HG03460 (cell line): Measurements from ENCODE around the gene SNX30.
"Not testable (repeated sequence)": the region's sequence is repeated elsewhere in the genome, so short reads cannot be mapped to it uniquely, and the experiment has no call there.

ENCODE experiments used
- ATAC-seq: cut with Tn5 transposase; IDR thresholded peaks from one replicate; pipeline ENCODE4 v1.9.1; 2021; ENCODE audit not compliant: unreplicated experiment

Gene SNX30, protein sequence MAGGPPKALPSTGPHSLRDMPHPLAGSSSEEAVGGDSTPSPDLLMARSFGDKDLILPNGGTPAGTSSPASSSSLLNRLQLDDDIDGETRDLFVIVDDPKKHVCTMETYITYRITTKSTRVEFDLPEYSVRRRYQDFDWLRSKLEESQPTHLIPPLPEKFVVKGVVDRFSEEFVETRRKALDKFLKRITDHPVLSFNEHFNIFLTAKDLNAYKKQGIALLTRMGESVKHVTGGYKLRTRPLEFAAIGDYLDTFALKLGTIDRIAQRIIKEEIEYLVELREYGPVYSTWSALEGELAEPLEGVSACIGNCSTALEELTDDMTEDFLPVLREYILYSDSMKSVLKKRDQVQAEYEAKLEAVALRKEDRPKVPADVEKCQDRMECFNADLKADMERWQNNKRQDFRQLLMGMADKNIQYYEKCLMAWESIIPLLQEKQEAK

DNA sequence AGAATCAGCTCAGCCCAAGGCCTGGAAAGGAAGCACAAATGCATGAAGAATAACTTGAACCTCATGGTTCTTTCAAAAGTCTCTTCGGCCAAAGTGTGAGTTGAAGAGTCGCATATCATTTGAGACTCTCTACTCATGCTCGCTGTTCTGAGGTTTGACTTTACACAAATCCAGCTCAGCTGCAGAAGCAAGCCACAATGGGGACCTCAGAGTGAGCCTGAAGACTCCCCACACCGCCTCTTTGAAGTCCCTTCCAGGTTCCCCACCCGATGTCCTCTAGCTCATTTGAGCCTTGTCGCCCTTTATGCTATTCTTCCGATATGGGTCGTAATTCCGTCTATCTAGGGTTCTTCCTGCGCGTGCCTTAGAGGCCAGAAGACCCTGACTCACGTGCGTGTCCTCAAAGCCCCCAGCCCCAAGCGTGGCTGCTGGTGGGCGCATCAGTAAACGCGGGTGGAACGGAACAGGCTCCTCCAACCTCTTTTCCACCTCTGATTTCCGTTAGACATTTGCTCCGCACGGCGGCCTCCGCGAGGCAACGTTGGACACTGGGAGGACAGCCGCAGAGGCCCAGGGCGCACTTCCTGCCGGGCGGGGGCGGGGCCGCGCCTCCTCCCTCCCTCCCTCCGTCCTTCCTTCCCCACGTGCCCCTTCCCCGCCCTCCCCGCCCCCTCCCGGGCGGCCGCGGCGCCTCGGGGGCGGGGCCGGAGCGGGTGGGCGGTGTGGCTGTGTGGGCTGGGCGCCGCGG is at the start of gene SNX30:
Gene SNX30, plus strand, starts transcription at position 745 of the 748 bp plus-strand sequence. CDS start 242 bp downstream, outside the sequence.
- ATAC-seq: peak; percentile 66

DNA sequence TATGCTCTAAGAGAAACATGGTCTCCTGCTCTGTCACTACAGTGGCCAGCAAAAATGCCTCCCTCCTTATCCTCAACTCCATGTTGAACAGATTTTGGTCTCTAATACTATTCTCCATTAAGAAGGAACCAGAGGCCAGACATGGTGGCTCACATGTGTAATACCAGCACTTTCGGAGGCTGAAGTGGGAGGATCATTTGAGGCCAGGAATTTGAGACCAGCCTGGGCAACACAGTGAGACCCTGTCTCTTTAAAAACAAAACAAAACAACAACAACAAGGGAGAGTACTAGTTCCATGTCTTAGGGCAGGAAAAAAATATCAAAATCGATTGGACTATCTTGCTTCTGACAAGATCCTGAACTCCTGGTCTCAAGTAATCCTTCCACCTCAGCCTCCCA is 47.3 kb upstream of the SNX30 start:
- ATAC-seq: no peak

DNA sequence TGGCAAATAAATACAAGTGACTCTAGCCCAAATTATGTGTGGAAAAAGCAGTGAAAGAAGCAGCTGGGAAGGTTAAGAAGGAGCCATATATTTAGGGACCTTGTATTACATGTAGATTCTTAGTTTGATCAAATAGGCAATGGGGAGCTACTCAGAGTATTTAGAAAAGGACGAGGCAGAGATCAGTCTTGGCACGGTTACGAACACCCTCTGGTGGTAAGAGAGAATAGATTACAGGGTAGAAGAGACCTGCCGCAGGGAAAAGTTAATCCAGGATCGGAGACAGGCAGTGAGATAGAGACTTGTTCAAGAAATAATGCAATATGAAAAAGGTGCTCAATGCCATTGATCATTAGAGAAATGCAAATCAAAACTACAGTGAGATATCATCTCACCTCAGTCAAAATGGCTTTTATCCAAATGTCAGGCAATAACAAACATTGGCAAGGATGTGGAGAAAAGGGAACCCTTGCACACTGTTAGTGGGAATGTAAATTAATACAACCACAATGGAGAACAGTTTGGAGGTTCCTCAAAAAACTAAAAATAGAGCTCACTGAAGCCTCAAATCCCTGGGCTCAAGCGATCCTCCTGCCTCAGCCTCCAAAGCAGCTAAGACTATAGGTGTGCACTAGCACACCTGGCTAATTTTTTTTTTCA is 44.7 kb upstream of the SNX30 start:
- no peak for ATAC-seq

DNA sequence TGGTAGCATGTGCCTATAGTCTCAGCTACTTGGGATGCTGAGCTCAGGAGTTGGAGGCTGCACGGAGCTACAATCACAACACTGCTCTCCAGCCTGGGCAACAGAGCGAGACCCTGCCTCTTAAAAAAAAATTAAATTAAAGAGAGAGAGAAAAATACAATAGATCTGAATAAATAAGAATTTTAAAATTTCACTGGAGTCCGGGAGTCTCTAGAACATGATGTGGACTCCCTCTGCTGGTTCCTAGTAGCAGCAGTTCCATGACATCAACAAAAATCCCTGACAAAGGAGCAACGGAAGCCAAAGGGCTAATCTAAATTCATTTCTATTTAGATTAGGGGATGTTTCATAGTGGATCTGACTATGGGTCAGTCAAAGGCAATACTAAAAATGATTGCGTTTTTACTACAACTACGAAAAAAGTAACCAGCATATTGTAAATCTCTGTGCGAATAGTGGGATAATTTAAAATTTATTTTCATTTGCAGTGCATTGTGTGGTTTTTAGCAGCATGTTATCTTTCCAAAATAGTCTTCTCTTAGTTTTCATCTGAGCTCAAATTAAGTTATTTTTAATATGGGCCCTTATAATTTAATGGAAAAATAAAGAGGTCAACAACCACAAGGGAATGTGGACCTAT is 39.4 kb upstream of the SNX30 start:
- no peak for ATAC-seq

DNA sequence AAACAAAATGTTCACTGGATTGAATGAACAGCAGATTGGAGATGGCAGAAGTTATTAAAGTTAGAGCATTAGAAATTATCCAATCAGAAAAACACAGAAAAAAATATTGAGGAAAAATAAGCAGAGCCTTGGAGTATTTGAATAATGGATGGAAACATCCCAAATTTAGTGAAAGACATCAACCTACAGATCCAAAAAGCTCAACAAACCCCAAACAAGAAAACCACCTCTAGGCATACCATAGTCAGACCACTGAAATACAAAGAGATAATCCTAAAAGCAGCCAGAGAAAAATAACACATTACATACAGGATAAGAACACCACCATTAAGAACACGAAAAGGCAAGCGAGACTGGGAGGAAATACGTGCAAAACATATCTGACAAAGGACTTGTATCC is 37.9 kb upstream of the SNX30 start:
- ATAC-seq: no peak

DNA sequence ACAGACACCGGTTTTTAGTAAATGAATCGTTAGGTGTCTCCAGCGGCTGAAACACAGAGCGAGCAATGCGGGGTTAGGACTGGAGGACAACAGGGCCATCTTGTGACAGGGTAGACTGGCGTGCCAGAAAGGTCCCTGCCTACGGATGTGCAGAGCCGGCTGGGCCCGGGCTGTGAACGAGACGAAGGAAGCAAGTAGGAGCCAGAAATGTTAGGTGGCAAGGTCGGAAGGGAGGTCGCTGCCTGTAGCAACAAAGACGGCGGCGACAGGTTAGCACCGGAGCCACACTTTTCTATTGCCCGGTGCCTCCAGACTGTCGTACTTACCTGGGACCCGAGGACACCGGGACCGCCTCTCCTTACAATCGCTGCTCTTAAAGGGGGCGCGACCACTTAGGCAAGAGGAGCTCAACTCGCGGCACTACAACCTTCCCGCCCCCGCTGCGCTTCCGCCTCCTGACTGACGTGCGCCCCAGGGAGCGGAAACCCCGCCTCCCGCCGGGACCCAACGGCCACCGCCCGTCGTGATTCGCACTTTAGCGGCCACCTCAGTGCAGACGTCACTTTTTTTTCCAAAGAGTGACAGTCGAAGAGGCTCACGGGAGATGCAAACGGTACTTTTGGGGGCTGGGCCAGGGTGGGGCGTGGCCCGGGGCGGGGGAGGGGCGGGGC is 32.8 kb upstream of the SNX30 start, which contains the start of gene INIP:
Gene INIP, minus strand, starts transcription at position 457 of the 671 bp plus-strand sequence. CDS start 1,632 bp downstream, outside the sequence.
- peak; percentile 96 for ATAC-seq

DNA sequence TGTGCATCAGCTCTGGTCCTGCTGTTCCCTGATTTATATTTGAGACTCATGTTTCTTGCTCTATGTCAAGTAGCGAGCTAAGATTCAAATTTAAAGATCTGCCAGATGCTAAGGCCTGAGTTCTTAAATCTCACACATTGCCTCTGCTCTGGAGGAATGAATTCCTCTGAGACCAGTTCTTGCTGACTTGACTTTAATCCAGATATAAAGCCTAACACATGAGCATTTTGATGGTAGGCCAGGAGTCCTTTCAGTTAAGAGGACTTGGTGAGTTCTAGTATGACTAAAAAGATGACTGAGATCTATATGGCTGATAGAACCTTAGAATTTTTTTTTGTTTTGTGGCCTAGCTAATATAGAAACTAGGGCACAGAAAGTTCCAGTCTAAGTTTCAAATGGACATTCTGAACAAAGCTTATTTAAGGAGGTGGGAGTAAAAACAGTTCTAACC is 31.3 kb upstream of the SNX30 start:
- ATAC-seq: no peak

DNA sequence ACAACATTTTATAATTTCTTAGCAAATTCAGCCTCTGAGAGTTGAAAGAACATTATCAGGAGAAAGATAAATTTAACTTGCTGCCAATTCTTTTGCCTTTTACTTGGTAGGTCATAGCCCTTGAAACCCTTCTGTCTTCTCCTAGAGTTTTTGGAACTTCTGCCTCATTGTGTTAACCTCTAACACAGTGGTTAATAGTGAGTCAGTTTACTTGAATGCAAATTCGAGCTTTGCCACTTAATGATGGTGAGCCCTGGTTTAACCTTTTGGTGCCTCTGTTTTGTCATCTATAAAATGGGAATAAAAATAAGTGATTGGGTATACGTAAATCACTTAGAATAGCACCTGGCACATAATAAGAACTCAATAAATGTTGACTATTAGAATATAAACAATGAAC is 30.9 kb upstream of the SNX30 start:
- ATAC-seq: no peak

DNA sequence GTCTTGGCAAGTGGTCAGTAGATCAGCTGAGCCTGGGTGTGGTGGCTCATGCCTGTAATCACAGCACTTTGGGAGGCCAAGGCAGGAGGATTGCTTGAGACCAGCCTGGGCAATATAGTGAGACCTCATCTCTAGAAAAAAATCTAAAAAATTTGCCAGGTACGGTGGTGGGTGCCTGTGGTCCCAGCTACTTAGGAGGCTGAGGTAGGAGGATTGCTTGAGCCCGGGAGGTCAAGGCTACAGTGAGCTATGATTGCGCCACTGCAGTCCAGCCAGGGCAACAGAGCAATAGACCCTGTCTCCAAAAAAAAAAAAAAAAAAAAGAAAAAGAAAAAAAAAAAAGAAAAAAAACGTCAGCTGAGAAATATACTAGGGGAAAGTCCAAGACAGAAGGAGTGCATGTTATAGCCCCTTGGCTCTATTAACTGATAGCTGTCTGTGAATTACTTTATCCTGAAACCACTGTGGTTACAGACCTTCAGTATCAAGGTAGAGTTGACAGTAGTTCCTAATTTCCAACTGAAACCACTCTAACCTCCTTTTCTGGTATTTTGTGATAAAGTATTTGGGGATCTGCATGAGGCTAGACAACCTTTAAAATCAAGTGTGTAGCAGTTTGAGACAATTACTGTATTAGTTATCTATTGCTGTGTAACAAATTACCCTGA is 30.3 kb upstream of the SNX30 start:
- no peak for ATAC-seq

DNA sequence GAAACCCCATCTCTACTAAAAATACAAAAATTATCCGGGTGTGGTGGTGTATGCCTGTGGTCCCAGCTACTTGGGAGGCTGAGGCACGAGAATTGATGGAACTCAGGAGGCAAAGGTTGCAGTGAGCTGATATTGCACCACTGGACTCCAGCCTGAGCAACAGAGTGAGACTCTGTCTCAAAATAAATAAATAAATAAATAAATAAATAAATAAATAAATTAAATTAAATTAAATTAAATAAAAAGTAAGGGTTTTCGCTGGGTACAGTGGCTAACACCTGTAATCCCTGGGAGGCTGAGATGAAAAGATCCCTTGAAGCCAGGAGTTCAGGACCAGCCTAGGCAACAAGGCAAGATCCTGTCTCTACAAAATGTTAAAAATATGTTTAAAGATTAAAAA is 27.8 kb upstream of the SNX30 start:
- not testable (repeated sequence) for ATAC-seq

DNA sequence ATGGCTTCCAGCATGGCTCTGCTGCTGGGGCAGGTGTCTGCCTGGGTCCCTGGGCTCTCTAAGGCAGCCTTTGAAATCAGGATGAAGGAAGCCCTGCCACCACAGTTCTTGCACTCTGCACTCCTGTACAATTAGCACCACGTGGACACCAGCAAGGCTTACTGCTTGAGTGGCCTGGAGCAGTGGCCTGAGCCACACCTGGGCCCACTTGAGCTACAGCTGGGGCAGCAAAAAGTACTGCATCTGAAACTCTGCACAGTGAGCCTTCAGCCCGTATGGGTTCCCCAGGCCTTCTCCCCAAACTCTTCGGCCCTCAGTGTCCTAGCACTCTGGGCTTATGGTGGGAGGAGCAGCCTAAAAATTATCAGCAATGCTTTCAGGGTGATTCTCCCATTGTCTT is 24.6 kb upstream of the SNX30 start:
- ATAC-seq: no peak

DNA sequence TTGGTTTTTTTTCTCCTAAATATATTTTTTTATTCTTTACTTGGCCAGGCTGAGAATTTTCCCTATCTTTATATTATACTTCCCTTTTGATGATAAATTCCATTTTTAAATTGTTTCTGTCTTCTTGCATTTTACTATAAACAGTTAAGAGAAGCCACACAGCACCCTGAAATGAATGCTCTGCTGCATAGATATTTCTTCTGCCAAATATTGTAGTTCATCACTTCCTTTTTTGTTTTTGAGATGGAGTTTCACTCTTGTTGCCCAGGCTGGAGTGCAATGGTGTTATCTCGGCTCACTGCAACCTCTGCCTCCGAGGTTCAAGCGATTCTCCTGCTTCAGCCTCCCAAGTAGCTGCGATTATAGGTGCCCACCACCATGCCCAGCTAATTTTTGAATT is 24.1 kb upstream of the SNX30 start:
- no peak for ATAC-seq

DNA sequence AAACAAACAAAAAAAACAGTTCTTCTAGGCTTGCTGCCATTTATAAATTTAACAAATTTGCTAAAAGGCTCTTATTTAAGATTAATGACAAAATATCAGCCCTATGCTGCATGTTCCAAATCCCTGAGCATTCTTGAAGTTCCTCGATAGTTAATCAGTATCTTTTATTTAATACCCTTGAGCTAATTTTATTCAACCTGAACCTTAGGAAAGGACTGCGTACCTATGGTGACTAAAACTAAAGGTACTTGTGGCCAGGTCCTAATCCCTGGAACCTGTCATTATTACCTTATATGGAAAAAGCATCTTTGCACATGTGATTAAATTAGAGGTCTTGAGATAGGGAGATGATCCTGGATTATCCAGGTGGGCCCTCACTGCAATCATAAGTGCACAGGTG is 22.2 kb upstream of the SNX30 start:
- ATAC-seq: no peak

DNA sequence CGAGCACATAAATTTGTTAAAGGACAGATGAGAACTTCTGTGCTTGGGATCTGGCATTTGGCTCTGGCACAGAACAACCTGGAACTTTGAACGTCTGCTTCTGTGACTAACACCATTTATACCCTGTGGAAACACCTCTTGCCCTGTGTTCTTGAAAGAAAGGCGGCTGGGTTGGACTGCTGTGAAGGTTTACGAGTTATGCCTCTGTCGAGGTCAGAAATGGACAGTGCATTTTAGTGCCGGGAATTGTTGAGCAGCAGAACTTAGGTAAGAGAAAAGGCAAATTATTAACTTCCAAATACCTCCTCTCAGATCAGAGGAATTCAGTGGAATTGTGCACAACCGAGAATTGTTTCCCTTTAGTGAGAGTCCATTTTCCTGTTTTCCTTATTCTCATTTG is 18.6 kb upstream of the SNX30 start:
- no peak for ATAC-seq

DNA sequence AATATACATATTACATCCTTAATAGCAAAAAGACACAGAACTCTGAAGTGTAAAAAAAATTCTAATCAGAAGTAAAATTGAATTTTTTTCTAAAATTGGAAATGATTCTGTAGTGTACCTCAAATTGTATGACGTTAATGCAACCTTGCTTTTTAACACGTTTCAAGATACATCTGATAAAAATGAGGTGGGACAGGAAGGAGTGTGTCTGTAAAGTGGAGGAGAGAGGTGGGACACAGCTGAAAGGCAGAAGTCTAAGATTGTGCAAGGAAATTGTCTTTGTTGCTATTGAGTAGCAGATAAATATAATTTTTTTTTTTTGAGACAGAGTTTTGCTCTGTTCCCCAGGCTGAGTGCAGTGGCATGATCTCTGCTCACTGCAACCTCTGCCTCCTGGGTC is 15.7 kb upstream of the SNX30 start:
- ATAC-seq: no peak

DNA sequence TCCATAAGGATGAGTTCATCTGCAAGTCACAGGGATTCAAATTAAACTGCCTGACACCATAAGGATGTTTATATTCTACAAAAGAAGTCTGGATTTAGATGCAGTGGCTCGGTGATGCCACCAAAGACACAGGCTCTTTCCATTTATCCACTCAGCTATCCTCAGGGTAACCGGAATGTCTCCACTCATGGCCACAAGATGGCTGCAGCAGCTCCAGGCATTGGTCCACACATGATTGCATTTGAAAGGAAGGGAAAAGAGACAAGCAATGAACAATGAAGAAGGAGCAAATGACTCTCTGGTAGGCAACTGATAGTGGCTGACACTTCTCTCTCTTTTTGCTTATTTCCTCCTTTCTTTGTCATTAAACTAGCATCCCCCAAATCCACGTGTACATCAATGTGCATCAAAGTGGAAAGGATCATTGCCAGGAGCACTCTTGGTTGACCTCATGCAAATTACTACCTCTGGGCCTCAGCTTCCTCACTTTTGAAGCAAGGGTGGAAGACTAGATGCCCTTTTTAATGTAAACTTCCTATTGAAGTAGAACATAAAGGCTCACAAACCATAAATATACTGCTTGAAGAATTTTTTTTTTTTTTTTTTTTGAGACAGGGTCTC is 7.2 kb upstream of the SNX30 start:
- no peak for ATAC-seq

DNA sequence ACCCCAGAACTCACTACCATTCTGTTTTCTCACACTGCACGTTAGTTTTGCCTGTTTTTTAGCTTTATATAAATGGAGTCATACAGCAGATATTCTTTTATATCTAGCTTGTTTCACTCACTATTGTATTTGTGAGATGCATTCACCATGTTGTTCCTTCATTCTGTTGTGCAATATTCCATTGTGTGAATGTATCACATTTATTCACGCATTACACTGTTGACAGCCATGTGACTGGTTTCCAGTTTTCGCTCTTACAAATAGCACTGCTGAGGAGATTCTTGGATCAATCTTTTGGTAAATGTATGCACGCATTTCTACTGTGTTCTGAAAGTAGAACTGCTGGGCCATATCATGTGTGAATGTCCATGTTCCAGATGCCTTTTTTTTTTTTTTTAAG is 6.4 kb upstream of the SNX30 start:
- no peak for ATAC-seq

DNA sequence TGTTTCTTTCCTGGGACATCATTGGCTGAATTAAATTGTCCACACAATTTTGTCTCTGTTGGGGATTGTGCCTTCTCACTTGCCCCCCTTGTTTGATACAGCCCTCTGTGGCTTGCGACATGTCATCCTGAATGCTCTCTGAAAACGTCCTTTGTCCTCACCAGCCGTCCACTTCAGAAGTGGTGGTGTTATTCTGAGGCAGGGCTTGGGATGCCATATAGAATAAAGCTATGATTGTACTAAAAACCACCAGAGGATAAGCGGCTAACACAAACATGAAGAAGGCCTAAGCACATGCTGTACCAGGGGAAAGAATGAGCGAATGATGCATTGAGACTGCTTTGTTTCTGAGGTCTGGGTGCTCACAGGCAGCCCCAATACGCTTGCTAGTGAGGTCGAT is 3.5 kb upstream of the SNX30 start:
- no peak for ATAC-seq

DNA sequence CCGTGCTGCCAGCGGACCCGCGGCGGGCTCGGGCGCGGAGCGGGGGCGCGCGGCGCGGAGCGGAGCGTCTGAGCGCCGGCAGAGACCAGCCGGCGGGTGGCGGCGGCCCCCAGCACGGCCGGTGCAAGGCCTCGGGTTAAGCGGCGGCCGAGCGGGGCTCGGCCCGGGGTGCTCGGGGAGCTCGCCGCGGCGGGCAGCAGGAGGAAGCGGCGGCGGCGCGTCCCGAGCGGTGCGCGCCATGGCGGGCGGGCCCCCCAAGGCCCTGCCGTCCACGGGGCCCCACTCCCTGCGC is 150 bp downstream of the SNX30 start:
- no peak for ATAC-seq
